Common myeloid progenitor, CD34-positive (primary cell): Measurements from ENCODE around the gene ANKRD6.

Source experiments
- CTCF ChIA-PET: fragments of 350-600 bp; sonication (Branson Sonifier 250); formaldehyde crosslinking; loops from one replicate; lab custom pipeline; 2021; ENCODE audit warnings: antibody characterized with exemption; lab: Charles Lee
- POLR2A ChIA-PET: fragments of 350-600 bp; sonication (Branson Sonifier 250); formaldehyde crosslinking; loops from one replicate; lab custom pipeline; 2021; ENCODE audit warnings: antibody characterized with exemption; lab: Charles Lee
- DNase-seq, 3 donors: peaks; one replicate each; pipeline versions ENCODE4 v3.0.0 to v3.0.0-alpha.2; 2013
- H3K27ac ChIP-seq, 2 experiments: 1 replicate in 1 of 2; 2 replicates in 1 of 2; pipeline ENCODE4 v1.7.0; 2013; ENCODE audit warnings: inconsistent platforms in 2 of 2, low read length in 2 of 2, mild to moderate bottlenecking in 2 of 2, low read depth in 1 of 2, moderate library complexity in 1 of 2; ENCODE audit not compliant: severe bottlenecking in 2 of 2, insufficient read depth in 1 of 2, poor library complexity in 1 of 2
- H3K27me3 ChIP-seq, 5 experiments: replicated peaks in 2 of 5; 1 replicate in 3 of 5; 2 replicates in 2 of 5; pipeline versions ENCODE4 v1.6.1 to v1.7.0; 2013; ENCODE audit warnings: low read length in 4 of 5, mild to moderate bottlenecking in 2 of 5, moderate library complexity in 2 of 5, inconsistent platforms in 1 of 5; ENCODE audit not compliant: insufficient read depth in 5 of 5, control insufficient read depth in 4 of 5
- H3K36me3 ChIP-seq, 4 experiments: 1 replicate in 2 of 4; 2 replicates in 2 of 4; pipeline versions ENCODE4 v1.6.1 to v1.7.0; 2013; ENCODE audit warnings: low read length in 3 of 4, control low read depth in 1 of 4, mild to moderate bottlenecking in 1 of 4; ENCODE audit not compliant: control insufficient read depth in 4 of 4, insufficient read depth in 4 of 4
- H3K4me1 ChIP-seq, 4 experiments: 1 replicate in 3 of 4; 2 replicates in 1 of 4; pipeline versions ENCODE4 v1.6.1 to v1.7.1; 2013; ENCODE audit warnings: low read length in 3 of 4, mild to moderate bottlenecking in 3 of 4, control low read depth in 1 of 4, inconsistent platforms in 1 of 4, moderate library complexity in 1 of 4; ENCODE audit not compliant: control insufficient read depth in 4 of 4, insufficient read depth in 4 of 4; ENCODE audit errors: control extremely low read depth in 1 of 4
- H3K4me3 ChIP-seq, 7 experiments: 1 replicate in 4 of 7; 2 replicates in 3 of 7; pipeline versions ENCODE4 v1.5.1 to v1.7.0; 2013; ENCODE audit warnings: mild to moderate bottlenecking in 7 of 7, low read length in 6 of 7, moderate library complexity in 6 of 7, inconsistent platforms in 2 of 7, low read depth in 2 of 7, control low read depth in 1 of 7; ENCODE audit not compliant: insufficient read depth in 4 of 7, control insufficient read depth in 1 of 7; ENCODE audit errors: extremely low read depth in 1 of 7
- H3K9me3 ChIP-seq, 5 experiments: 1 replicate in 4 of 5; 2 replicates in 1 of 5; pipeline versions ENCODE4 v1.6.1 to v1.7.1; 2013; ENCODE audit warnings: low read length in 4 of 5, mild to moderate bottlenecking in 2 of 5, inconsistent platforms in 1 of 5, low read depth in 1 of 5, moderate library complexity in 1 of 5; ENCODE audit not compliant: control insufficient read depth in 4 of 5, insufficient read depth in 2 of 5; ENCODE audit errors: control extremely low read depth in 1 of 5
- WGBS: methylation state at CpG from one replicate; pipeline ENCODE4 v1.1.5; 2013; ENCODE audit not compliant: insufficient coverage; 5-methylcytosine and 5-hydroxymethylcytosine counted together

ANKRD6 gene

DNA sequence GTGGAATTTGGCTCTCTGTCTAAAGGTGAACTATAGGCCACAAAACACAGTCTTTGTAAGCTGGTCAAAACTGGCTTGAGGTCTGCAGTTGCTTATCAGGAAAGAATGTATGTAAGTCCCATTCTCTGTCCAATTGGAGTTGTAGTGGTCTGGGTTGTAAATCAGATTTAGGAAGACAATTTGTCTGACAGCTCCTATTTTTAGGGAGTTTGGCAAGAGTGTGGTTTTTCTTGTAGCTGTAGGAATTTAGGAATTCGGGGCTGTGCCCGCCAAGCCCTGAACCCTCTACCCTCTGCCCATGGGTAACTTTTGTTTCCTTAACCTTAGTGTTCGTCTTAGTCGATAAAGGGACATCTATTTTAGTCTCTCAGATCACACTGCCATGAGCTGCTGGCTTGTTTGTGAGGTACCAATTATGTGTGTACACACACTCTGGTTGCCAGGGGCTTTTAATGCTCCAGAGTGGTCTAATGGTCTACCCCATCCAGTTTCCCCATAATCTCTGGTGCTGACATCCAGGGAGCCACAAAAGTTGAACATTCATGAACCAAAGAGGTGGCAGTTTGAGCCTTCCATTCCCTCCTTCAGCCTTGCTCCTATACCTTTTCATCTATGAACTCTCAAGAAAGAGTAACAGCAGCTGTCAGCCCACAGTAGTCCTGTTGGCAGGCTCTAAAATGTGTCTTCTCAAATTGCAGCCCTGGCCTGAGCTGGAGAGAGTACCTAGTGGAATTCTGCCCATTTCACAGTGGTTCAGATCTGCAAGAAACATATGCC is 93.0 kb downstream of the ANKRD6 start:
- WGBS, result 92% methylated on average over 3 of the region's 4 CpGs
- Histone ChIP-seq H3K4me1 (no peaks in the 10 kb centered on the region), H3K36me3 (no peaks in the 10 kb centered on the region), H3K9me3 (no peaks in the 10 kb centered on the region), H3K27me3 (no peaks in the 10 kb centered on the region), H3K27ac (no peak overlapping the region), H3K4me3 (no peak overlapping the region)
- ChIA-PET CTCF (no interaction called here), POLR2A (interaction anchor here (0.5 kb wide), 1 partner anchor 49 kb away, joined by 5 read pairs; no protein-coding TSS in a partner anchor)
- DNase-seq, result no peak

DNA sequence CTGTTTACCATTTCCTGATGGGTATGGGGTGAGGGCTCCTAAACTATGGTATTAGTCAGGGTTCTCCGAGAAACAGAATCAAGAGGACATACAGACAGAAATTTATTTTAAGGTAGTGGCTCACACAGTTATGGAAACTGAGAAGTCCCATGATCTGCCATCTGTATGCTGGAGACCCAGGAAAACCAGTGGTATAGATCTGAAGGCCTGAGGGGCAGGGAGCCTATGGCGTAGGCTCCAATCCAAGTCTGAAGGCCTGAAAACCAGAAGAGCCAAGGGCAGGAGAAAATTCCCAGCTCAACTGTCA is 93.6 kb downstream of the ANKRD6 start:
- no peak for DNase-seq
- Histone ChIP-seq H3K4me1 (no peaks in the 10 kb centered on the region), H3K36me3 (no peaks in the 10 kb centered on the region), H3K9me3 (no peaks in the 10 kb centered on the region), H3K27me3 (no peaks in the 10 kb centered on the region), H3K4me3 (no peak overlapping the region), H3K27ac (no peak overlapping the region)
- CTCF ChIA-PET, result no interaction called here
- WGBS, result 100% methylated on average over 2 of the region's 2 CpGs
- POLR2A ChIA-PET, result interaction anchor here (0.5 kb wide), 1 partner anchor 50 kb away, joined by 5 read pairs; no protein-coding TSS in a partner anchor

DNA sequence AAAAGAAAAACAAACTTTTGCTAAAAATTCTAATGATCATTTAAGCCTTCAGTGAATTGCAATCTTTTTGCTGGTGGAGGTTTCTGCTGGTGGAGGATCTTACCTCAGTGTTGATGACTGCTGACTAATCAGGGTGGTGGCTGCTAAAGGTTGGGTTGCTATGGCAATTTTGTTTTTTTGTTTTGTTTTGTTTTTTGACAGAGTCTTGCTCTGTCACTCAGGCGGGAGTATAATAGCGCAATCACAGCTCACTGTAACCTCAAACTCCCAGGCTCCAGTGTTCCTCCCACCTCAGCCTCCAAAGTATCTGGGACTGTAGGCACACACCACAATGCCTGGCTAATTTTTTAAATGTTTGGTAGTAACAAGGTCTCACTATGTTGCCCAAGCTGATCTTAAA is 94.7 kb downstream of the ANKRD6 start:
- POLR2A ChIA-PET, result no interaction called here
- no peak overlapping the region for H3K4me3 ChIP-seq
- no peaks in the 10 kb centered on the region for H3K9me3 ChIP-seq
- H3K27ac ChIP-seq, result no peak overlapping the region
- H3K4me1 ChIP-seq, result no peaks in the 10 kb centered on the region
- CTCF ChIA-PET, result no interaction called here
- 100% methylated on average over 2 of the region's 2 CpGs for WGBS
- H3K36me3 ChIP-seq, result no peaks in the 10 kb centered on the region
- peak; percentile 25 to 67 (median 65) for DNase-seq
- no peaks in the 10 kb centered on the region for H3K27me3 ChIP-seq

DNA sequence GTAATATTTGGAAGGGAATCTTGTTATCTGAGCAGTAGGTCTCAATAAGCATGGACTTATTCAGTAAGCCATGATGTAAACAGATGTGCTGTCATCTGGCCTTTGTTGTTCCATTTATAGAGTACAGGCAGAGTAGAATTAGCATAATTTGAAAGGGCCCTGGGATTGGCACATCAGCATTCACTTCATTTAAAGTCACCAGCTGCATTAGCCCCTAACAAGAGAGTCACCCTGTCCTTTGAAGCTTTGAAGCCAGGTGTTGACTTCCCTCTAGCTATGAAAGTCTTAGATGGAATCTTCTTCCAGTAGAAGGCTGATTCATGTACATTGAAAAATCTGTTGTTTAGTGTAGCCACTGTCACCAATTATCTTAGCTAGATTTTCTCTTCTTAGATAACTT is 95.9 kb downstream of the ANKRD6 start:
- POLR2A ChIA-PET, result interaction anchor here (0.6 kb wide), 1 partner anchor 58 kb away, joined by 6 read pairs; no protein-coding TSS in a partner anchor
- Histone ChIP-seq H3K27me3 (no peaks in the 10 kb centered on the region), H3K4me1 (no peaks in the 10 kb centered on the region), H3K27ac (no peak overlapping the region), H3K4me3 (no peak overlapping the region), H3K9me3 (no peaks in the 10 kb centered on the region), H3K36me3 (no peaks in the 10 kb centered on the region)
- no peak for DNase-seq
- CTCF ChIA-PET, result interaction anchor here (1.4 to 1.6 kb wide), 2 partner anchors 39 to 84 kb away, joined by 3 to 4 read pairs; no protein-coding TSS in a partner anchor

DNA sequence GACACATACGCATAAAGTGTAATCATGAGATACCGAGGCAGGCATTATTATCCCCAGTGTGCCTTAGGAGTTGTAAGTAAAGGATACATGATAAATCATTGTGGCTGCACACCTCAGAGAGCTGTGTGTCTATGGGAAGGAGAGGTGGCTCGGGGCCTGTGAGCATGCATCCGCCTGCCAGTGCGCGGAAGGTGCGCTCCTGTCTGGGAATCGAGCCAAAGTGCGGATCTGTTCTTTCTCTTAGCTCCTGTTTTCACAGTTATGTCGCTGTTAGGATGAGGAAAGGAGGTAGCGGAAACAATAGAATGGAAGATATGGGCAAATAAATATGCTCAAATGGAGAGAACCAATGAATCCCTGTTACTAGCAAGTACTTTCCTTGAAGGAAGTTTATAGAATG is 98.0 kb downstream of the ANKRD6 start:
- H3K27ac ChIP-seq, result no peak overlapping the region
- no peaks in the 10 kb centered on the region for H3K27me3 ChIP-seq
- no peak for DNase-seq
- ChIA-PET POLR2A (no interaction called here), CTCF (no interaction called here)
- no peaks in the 10 kb centered on the region for H3K9me3 ChIP-seq
- H3K36me3 ChIP-seq, result no peaks in the 10 kb centered on the region
- WGBS, result 97% methylated on average over 10 of the region's 11 CpGs
- H3K4me1 ChIP-seq, result no peaks in the 10 kb centered on the region
- H3K4me3 ChIP-seq, result no peak overlapping the region

DNA sequence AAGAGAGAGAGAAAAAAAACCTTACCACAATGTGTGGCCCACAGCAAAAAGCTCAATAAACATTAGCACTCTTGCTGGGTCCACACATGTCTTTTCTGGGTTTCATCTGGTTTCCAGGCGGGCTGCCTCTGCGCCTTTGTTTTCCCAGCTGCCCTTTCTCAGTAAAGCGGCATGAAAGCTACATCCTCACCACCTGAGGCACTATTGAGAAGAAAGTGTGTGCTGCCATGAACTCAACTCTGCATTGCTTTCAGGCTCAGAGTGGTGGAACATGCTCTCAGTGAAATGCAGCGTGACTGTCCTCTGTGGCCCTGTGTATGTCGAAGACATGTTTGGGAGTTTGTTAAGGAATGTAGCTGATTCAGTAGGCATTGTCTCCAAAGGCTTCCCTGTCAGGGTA is 103.3 kb downstream of the ANKRD6 start:
- no peak for DNase-seq
- WGBS, result 98% methylated on average over 5 of the region's 5 CpGs
- H3K36me3 ChIP-seq, result no peaks in the 10 kb centered on the region

DNA sequence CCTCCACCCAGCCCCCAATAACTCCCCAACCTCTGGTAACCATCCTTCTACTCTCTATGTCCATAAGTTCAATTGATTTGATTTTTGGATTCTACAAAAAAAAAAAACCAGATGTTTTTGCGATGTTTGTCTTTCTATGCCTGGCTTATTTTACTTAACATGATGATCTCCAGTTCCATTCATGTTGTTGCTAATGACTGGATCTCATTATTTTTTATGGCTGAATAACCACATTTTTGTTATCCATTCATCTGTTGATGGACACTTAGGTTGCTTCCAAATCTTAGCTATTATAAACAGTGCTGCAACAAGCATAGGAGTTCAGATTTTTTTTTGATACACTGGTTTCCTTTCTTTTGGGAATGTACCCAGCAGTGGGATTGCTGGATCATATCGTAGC is 106.8 kb downstream of the ANKRD6 start:
- Histone ChIP-seq H3K4me3 (no peak overlapping the region), H3K9me3 (no peaks in the 10 kb centered on the region), H3K4me1 (no peaks in the 10 kb centered on the region), H3K27ac (no peak overlapping the region), H3K27me3 (no peaks in the 10 kb centered on the region), H3K36me3 (no peaks in the 10 kb centered on the region)
- no CpG with 5 or more reads among the region's 2 CpGs for WGBS
- ChIA-PET CTCF (no interaction called here), POLR2A (no interaction called here)
- DNase-seq, result no peak

More for the DNA sequence above, 103.3 kb downstream of the ANKRD6 start:
- Histone ChIP-seq H3K27ac (no peak overlapping the region), H3K4me1 (no peaks in the 10 kb centered on the region), H3K9me3 (no peaks in the 10 kb centered on the region), H3K4me3 (no peak overlapping the region), H3K27me3 (no peaks in the 10 kb centered on the region)
- CTCF ChIA-PET, result interaction anchor here (0.8 to 2.3 kb wide), 2 partner anchors 15 to 20 kb away, joined by 3 to 6 read pairs; no protein-coding TSS in a partner anchor
- POLR2A ChIA-PET, result no interaction called here
